OCI-LY3 (cell line): Measurements from ENCODE around the gene C1QTNF1.

ENCODE experiments used
- H2AFZ ChIP-seq: fragments of 200-600, 300-600 bp; shearing (Covaris generic); 2 replicates; pipeline ENCODE4 v1.6.0; 2014; ENCODE audit warnings: antibody characterized with exemption, low read depth, low read length
- H3K27ac ChIP-seq: fragments of 200-600, 300-600 bp; sonication (generic); 2 replicates; pipeline ENCODE4 v1.5.1; 2014; ENCODE audit warnings: mild to moderate bottlenecking, low read length, moderate library complexity, mixed read lengths
- H3K27me3 ChIP-seq: fragments of 200-600, 300-600 bp; sonication (generic); 2 replicates; pipeline ENCODE4 v1.6.1; 2014; ENCODE audit warnings: low read depth, low read length, mixed read lengths
- H3K36me3 ChIP-seq: fragments of 200-600, 300-600 bp; sonication (generic); replicated peaks from 2 replicates; pipeline ENCODE3; 2014; ENCODE audit warnings: low read depth, low read length, mixed read lengths
- H3K4me1 ChIP-seq: fragments of 300-600, 200-600 bp; sonication (generic); 2 replicates; pipeline ENCODE4 v1.6.1; 2014; ENCODE audit warnings: low read length, mixed read lengths
- H3K4me2 ChIP-seq: fragments of 200-600, 300-600 bp; sonication (generic); 2 replicates; pipeline ENCODE4 v1.6.1; 2014; ENCODE audit warnings: low read length, mixed read lengths
- H3K4me3 ChIP-seq: fragments of 300-600, 200-600 bp; sonication (generic); 2 replicates; pipeline ENCODE4 v1.5.1; 2014; ENCODE audit warnings: antibody characterized with exemption, mild to moderate bottlenecking, low read length, moderate library complexity
- H3K79me2 ChIP-seq: fragments of 300-600, 200-600 bp; shearing (Covaris generic); 2 replicates; pipeline ENCODE4 v1.6.1; 2014; ENCODE audit warnings: mild to moderate bottlenecking, low read length, mixed read lengths
- H3K9ac ChIP-seq: fragments of 300-600, 200-600 bp; shearing (Covaris generic); 2 replicates; pipeline ENCODE4 v1.6.0; 2014; ENCODE audit warnings: mild to moderate bottlenecking, low read length, moderate library complexity
- H3K9me3 ChIP-seq: fragments of 200-600, 300-600 bp; shearing (Covaris generic); 2 replicates; pipeline ENCODE4 v1.6.1; 2014; ENCODE audit warnings: low read length, mixed read lengths; ENCODE audit not compliant: insufficient read depth
- H4K20me1 ChIP-seq: fragments of 200-600, 300-600 bp; sonication (generic); 2 replicates; pipeline ENCODE4 v1.6.1; 2016; ENCODE audit warnings: low read length, mixed read lengths; ENCODE audit not compliant: insufficient read depth
- EZH2phosphoT487 ChIP-seq: fragments of 200-600 bp; shearing (Covaris generic); IDR thresholded peaks from 2 replicates; pipeline ENCODE4 v1.6.1; 2018; ENCODE audit warnings: antibody characterized with exemption, mixed run types, low read depth
- TF ChIP-seq, protein P1 (sequence below): fragments of 200-600, 300-600 bp; sonication (generic); IDR thresholded peaks from 2 replicates; pipeline ENCODE4 v1.5.1; 2014; ENCODE audit warnings: antibody characterized with exemption, low read length, low read depth

The C1QTNF1 gene

DNA sequence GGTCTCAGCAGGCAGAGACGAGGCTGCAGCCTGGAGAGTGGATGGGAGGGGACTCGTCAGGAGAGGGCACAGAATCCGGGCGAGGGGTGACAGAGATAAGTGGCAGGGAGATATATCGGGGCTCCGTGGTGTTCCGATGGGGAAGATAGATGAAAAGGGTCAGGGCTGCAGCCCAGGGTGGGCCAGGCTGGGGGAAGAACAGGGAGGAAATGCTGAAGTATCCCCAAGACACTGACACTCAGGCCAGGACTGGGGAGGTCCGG lies 46.4 kb upstream of the C1QTNF1 start:
- Histone ChIP-seq H3K4me1 (peaks cover 5% of the 10 kb centered on the region; the same call in 1 of the 2 replicates), H3K79me2 (no peaks in the 10 kb centered on the region), H3K36me3 (no peaks in the 10 kb centered on the region), H4K20me1 (no peaks in the 10 kb centered on the region), H3K9ac (no peak overlapping the region), H3K27me3 (no peaks in the 10 kb centered on the region), H3K4me3 (no peak overlapping the region), H3K9me3 (no peaks in the 10 kb centered on the region), H2AFZ (no peak overlapping the region), H3K27ac (no peak overlapping the region), H3K4me2 (no peak overlapping the region)
- TF ChIP-seq EZH2phosphoT487 = no peak
- TF ChIP-seq, protein P1, sequence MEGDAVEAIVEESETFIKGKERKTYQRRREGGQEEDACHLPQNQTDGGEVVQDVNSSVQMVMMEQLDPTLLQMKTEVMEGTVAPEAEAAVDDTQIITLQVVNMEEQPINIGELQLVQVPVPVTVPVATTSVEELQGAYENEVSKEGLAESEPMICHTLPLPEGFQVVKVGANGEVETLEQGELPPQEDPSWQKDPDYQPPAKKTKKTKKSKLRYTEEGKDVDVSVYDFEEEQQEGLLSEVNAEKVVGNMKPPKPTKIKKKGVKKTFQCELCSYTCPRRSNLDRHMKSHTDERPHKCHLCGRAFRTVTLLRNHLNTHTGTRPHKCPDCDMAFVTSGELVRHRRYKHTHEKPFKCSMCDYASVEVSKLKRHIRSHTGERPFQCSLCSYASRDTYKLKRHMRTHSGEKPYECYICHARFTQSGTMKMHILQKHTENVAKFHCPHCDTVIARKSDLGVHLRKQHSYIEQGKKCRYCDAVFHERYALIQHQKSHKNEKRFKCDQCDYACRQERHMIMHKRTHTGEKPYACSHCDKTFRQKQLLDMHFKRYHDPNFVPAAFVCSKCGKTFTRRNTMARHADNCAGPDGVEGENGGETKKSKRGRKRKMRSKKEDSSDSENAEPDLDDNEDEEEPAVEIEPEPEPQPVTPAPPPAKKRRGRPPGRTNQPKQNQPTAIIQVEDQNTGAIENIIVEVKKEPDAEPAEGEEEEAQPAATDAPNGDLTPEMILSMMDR = no peak

DNA sequence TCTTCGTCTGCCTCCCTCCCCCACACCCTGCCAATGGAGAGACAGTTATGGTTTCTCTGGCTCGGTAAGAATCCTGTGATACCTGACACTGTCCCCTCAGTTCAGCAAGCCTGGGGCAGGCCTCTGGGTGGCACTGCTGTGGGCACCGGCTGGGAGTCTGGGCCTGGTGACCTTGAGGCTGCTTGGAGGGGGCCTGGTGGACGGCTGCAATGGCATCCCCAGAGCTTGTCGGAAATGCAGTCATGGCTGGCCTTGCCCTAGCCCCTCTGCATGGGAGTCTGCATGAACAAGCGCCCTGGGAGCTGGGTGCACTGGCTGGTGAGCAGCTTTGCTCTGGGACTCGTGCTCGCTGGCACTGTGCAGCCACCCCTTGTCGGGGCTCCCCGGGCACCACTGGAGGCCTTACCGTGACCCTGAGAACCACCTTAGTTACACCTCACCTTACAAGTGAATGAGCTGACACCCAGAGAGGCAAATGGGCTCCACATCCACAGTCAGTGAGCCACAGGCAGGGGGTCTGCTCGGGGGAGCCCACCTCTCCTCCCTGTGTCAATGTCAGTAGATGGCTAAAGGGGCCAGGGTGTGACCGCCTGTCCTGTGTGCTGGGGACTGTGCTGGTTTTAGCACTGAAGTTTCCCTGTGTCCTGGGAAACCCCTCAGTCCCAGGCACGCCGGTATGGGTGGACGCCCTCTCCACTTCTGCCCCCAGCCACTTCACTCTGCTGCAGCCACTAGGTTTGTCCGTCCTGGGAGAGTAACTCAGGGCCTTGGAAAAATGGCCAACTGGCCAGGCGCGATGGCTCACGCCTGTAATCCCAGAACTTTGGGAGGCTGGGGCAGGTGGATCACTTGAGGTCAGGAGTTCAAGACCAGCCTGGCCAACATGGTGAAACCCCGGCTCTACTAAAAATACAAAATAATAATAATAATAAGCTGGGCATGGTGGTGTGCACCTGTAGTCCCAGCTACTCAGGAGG lies 45.7 kb upstream of the C1QTNF1 start:
- Histone ChIP-seq H3K4me3 (no peak overlapping the region), H4K20me1 (no peaks in the 10 kb centered on the region), H3K79me2 (no peaks in the 10 kb centered on the region), H3K27ac (no peak overlapping the region), H3K4me2 (no peak overlapping the region), H2AFZ (no peak overlapping the region), H3K27me3 (no peaks in the 10 kb centered on the region), H3K4me1 (peaks cover 5% of the 10 kb centered on the region; the same call in 1 of the 2 replicates), H3K36me3 (no peaks in the 10 kb centered on the region), H3K9me3 (no peaks in the 10 kb centered on the region), H3K9ac (no peak overlapping the region)
- TF ChIP-seq EZH2phosphoT487 = no peak
- TF ChIP-seq, protein P1 = no peak

DNA sequence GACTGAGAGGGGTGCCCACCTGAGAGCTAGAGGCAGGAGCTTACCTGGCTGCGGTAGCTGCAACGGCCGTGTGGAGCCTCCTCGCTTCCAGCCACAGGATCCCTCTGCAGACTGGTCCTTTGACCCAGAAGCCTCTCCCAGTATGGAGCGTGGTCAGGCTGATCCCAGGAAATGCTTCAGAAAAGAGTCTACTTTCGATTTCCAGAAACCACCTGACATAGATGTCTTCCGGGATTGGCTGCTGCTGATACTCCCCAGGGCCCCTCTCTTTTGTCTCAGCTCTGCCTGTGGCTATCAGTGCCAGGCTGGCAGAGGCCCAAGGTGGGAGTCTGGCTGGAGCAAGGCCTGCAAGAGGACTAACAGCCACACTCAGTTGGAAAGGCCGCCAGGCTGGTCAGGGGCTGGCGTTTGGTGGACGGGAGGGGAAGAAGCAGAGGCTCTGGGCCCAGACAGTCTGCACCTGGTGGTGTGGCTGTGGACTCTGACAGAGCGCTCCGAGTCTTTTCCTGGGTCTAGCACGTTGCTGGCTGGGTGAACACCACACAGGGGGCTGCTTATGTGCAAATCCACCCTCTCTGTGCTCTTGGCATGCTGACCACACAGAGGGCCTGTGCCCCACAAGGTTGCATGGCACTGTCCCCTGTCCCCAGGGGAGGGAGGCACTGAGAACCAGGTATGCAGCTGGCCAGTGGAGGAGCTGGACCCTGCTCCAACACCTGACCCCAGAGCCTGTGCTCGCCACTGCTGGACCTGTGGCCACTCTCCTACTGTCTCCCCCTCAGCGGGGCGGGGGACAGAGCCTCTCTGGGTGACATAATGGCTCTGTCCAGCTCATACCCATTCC lies 44.0 kb upstream of the C1QTNF1 start, which contains the start of gene LGALS3BP:
TSS of gene LGALS3BP (minus strand) at position 144 of the 844 bp plus-strand sequence. CDS start 2,732 bp downstream, outside the sequence.
- Histone ChIP-seq H3K4me3 (no peak within 1 kb of the TSS), H3K9me3 (no peaks in the 10 kb centered on the region), H3K4me2 (no peak within 1 kb of the TSS), H3K27me3 (no peaks in the 10 kb centered on the region), H3K27ac (no peak within 1 kb of the TSS), H4K20me1 (no peaks in the 10 kb centered on the region), H3K36me3 (no peaks in the 10 kb centered on the region), H2AFZ (no peak within 1 kb of the TSS), H3K9ac (no peak within 1 kb of the TSS), H3K79me2 (no peaks in the 10 kb centered on the region), H3K4me1 (peaks cover 5% of the 10 kb centered on the region; the same call in 1 of the 2 replicates)
- TF ChIP-seq, protein P1 = no peak
- TF ChIP-seq EZH2phosphoT487 = no peak

DNA sequence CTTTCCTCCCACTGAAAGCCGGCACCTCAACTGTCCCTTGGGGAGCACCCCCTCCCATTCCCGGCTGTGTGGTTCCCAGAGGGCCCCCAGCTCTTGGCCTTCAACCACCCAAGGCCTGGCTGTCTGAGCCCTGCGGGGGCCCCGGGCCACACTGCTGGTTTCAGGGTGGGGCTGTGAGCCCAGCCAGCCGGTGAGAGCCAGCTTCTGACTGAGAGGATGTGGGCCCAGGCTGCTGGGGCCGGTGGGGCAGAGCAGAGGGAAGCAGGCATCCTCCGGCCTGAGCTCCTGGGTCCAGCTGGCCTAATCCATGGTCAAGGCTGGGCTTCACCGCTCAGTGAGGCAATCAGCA lies 43.4 kb upstream of the C1QTNF1 start:
- Histone ChIP-seq H3K36me3 (no peaks in the 10 kb centered on the region), H2AFZ (no peak overlapping the region), H3K79me2 (no peaks in the 10 kb centered on the region), H3K4me1 (peaks cover 5% of the 10 kb centered on the region; the same call in 1 of the 2 replicates), H3K9me3 (no peaks in the 10 kb centered on the region), H3K27ac (no peak overlapping the region), H3K9ac (no peak overlapping the region), H4K20me1 (no peaks in the 10 kb centered on the region), H3K4me3 (no peak overlapping the region), H3K27me3 (no peaks in the 10 kb centered on the region), H3K4me2 (no peak overlapping the region)
- TF ChIP-seq, protein P1 = no peak
- TF ChIP-seq EZH2phosphoT487 = no peak
